AG09319 (cell line): ENCODE results near the gene NTF4.
"Not testable (repeated sequence)": the region's sequence is repeated elsewhere in the genome, so short reads cannot be mapped to it uniquely, and the experiment has no call there.

Experiments used
- DNase-seq: peaks from one replicate; pipeline ENCODE4 v3.0.0-alpha.2; 2010; ENCODE audit warnings: low read depth; ENCODE audit errors: extremely low read depth
- CTCF ChIP-seq: IDR thresholded peaks from 2 replicates; pipeline ENCODE4 v1.5.1; 2011; ENCODE audit warnings: low read depth, mild to moderate bottlenecking, inconsistent platforms, low read length, moderate library complexity

The NTF4 gene

GRCh38 chr19:49056101-49056901 is 8.3 kb downstream of the NTF4 start:
- TF ChIP-seq CTCF = peak; percentile 19
- DNase-seq = no peak

GRCh38 chr19:49050376-49051033 is 14.1 kb downstream of the NTF4 start:
- not testable (repeated sequence) for DNase-seq

- DNase-seq = not testable (repeated sequence)
These were observed 14.8 kb downstream of the NTF4 start for GRCh38 chr19:49049834-49050233.

GRCh38 chr19:49049011-49049410 is 15.6 kb downstream of the NTF4 start, which contains the start of gene CGB8:
Gene CGB8, minus strand, starts transcription at chr19:49049111. Its CDS starts 372 bp downstream, at chr19:49048739.
- DNase-seq = not testable (repeated sequence)

GRCh38 chr19:49043548-49043947 is 21.1 kb downstream of the NTF4 start, which contains the start of gene CGB5:
Gene CGB5, plus strand, starts transcription at chr19:49043848. Its CDS starts 362 bp downstream, at chr19:49044210.
- not testable (repeated sequence) for DNase-seq

GRCh38 chr19:49042666-49043065 is 22.0 kb downstream of the NTF4 start:
- DNase-seq = not testable (repeated sequence)

GRCh38 chr19:49042177-49042576 is 22.4 kb downstream of the NTF4 start:
- DNase-seq = no peak
- no peak for TF ChIP-seq CTCF

- DNase-seq = not testable (repeated sequence)
These were observed 24.9 kb downstream of the NTF4 start for GRCh38 chr19:49039736-49040135.

GRCh38 chr19:49038557-49039276 is 25.9 kb downstream of the NTF4 start:
- DNase-seq = not testable (repeated sequence)

GRCh38 chr19:49038111-49038510 is 26.5 kb downstream of the NTF4 start:
- DNase-seq = not testable (repeated sequence)

- DNase-seq = not testable (repeated sequence)
These were observed 27.8 kb downstream of the NTF4 start, which contains the start of gene CGB1 for GRCh38 chr19:49036815-49037214. Gene CGB1, minus strand, starts transcription at chr19:49036895. Its CDS starts 184 bp downstream, at chr19:49036711.

- not testable (repeated sequence) for DNase-seq
These were observed 32.8 kb downstream of the NTF4 start, which contains the start of gene CGB2 for GRCh38 chr19:49031642-49032301. Gene CGB2, plus strand, starts transcription at chr19:49031890. Its CDS starts 206 bp downstream, at chr19:49032096.

GRCh38 chr19:49030323-49030722 is 34.3 kb downstream of the NTF4 start:
- not testable (repeated sequence) for DNase-seq

- DNase-seq = not testable (repeated sequence)
These were observed 34.9 kb downstream of the NTF4 start for GRCh38 chr19:49029749-49030148.

GRCh38 chr19:49028686-49029085 is 35.9 kb downstream of the NTF4 start:
- DNase-seq = not testable (repeated sequence)

GRCh38 chr19:49025599-49025998 is 39.0 kb downstream of the NTF4 start:
- not testable (repeated sequence) for DNase-seq

- not testable (repeated sequence) for DNase-seq
These were observed 39.5 kb downstream of the NTF4 start for GRCh38 chr19:49025088-49025487.
